Fibroblast of upper back skin (primary cell): ENCODE measurements around the gene NNT.
"Not testable (repeated sequence)": the region's sequence is repeated elsewhere in the genome, so short reads cannot be mapped to it uniquely, and the experiment has no call there.

Source experiments
- DNase-seq: peaks from one replicate; pipeline ENCODE4 v3.0.0-alpha.2; 2013

NNT gene

GRCh38 chr5:43634621-43635020, 31.6 kb downstream of the NNT start:
- DNase-seq: no peak

DNA sequence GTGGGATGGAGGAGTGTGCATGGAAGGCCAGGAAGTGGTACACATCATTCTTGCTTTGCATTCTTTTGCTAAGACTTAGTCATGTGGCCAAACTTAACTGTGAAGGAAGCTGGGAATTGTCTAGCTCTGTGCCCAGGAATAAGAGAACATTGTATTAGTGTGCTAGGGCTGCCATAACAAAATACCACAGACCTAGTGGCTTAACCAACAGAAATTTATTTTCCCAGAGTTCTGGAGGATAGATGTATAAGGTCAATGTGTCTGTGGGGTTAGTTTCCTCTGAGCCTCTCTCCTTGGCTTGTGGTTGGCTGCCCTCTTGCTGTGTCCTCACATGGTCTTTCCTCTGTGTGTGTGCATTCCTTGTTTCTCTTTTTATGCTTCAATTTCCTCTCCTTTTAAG, 32.4 kb downstream of the NNT start:
- DNase-seq: peak; percentile 31

DNA sequence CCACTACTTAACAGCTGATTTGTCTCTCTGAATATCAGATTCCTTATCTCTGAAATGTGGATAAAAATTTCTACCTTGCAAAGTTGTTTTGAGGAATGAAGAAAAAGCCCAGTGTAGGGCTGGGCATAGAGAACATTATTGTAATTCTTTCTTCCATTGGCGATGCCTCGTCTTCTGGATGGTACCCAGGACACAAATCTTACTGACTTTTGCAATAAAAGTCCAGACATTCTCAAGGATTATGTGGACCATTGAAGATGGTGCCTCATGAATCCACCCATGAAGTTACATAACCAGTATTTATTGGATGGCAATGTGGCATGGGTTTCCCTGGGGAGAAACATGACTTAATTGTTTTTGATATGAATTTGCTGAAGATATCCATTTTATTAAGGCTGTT, 33.1 kb downstream of the NNT start:
- DNase-seq: no peak

DNA sequence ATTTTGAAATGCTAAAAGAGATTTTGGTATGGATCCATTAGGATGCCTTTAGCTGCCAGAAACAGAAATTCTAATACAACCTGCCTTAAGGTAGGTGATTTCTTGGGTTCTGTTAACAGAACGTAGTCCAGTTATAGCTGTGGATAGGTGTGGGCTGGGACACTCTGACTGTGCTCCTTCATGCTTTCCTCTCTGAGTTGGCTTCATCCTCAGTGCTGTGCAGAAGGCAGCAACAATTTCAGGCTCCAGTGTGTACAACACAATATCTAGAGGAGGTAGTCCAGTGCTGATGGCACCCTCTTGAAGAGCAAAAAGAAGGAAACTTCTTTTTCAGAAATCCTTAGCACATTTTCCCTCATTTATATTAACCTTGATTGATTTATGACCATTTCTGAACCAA, 34.4 kb downstream of the NNT start:
- no peak for DNase-seq

GRCh38 chr5:43638107-43638506, 35.1 kb downstream of the NNT start:
- no peak for DNase-seq

DNA sequence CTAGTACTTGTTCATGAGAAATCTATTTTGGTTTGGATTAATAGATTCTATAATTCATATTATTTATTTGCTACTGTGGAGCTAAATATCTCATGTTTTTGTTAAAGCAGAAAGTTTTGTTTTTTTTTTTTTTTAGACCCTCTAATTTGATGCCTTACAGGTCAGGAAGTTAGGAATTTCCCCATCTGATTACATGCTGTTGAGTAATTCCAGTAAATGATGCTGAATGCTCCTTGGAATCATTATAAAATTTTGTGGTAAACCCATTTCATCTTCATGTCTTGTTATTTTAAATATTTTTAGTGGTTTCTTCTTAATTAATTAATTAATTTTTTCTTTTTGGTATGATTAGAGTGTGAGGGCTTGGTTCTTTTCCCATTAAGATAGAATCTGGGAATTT, 35.6 kb downstream of the NNT start:
- no peak for DNase-seq

GRCh38 chr5:43639566-43639965, 36.6 kb downstream of the NNT start:
- DNase-seq: no peak

GRCh38 chr5:43642428-43642827, 39.4 kb downstream of the NNT start:
- no peak for DNase-seq

DNA sequence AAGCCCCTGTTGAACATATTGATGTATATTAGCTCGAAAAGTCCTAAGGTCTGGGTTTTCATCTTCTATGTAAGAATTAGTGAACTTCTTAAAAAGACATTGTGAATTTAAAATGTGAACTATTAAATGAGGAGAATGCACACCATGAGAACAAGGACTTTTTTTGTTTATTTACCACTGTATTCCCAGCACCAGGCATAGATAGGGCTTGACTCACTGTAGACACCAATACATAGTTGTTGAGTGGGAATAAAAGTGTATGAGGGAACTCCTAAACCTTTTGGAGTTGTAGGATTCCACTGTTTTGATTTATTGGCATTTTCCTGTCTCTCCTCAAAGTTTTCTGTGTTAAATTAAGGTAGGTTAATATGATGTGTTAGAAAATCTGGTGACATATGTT, 40.3 kb downstream of the NNT start:
- DNase-seq: no peak

GRCh38 chr5:43643750-43644149, 40.8 kb downstream of the NNT start:
- no peak for DNase-seq

- DNase-seq: no peak
Observed at GRCh38 chr5:43646992-43647391, 44.0 kb downstream of the NNT start.

DNA sequence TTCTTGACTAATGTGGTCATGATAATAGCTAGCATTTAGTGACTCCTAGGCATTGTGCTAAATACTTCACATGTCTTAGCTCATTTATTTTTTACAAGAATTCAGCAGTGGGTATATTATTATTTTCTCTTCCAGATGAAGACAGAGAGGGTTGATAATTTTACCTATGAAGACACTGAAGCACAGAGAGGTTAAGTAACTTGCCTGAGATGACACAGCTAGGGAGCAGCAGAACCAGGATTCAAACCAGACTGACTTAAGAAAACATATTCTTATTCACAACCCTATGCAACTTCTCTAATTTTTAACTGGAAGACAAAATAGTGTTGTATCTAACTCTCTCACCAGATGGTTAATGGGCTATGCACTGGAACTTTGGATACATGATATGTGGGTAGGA, 44.8 kb downstream of the NNT start:
- no peak for DNase-seq

- DNase-seq: peak; percentile 16
Observed at GRCh38 chr5:43648499-43649124, 45.6 kb downstream of the NNT start.

GRCh38 chr5:43649256-43649655, 46.3 kb downstream of the NNT start:
- no peak for DNase-seq

GRCh38 chr5:43652537-43653302, 49.7 kb downstream of the NNT start:
- DNase-seq: no peak

- DNase-seq: peak; percentile 55
Observed at GRCh38 chr5:43658509-43658908, 55.5 kb downstream of the NNT start.

GRCh38 chr5:43659075-43659474, 56.1 kb downstream of the NNT start:
- no peak for DNase-seq

- DNase-seq: peak; percentile 39
Observed at GRCh38 chr5:43661102-43661501, 58.1 kb downstream of the NNT start.

- no peak for DNase-seq
Observed at GRCh38 chr5:43663916-43664315, 60.9 kb downstream of the NNT start.

- no peak for DNase-seq
Observed at GRCh38 chr5:43664501-43665040, 61.6 kb downstream of the NNT start.

- not testable (repeated sequence) for DNase-seq
Observed at GRCh38 chr5:43665749-43666148, 62.8 kb downstream of the NNT start.

DNA sequence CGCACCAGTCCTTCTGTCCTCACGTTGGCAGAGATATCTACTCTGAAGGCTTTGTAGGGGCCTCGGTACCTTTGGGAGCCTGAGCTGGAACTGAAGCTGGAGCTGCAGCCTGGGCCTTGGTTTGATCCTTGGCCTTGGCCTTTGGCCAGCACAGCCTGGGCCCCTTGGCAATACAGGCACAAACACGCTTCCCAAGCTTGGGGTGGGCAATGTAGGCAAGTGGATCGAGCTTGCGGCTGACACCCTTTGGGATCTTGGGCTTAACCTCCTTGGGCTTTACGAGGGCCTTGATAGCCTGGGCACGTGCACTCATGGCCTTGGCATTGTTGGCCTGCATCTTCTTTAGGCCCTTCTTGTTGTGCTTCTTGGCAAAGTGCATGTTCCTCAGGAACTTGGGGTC, 63.7 kb downstream of the NNT start:
- DNase-seq: not testable (repeated sequence)

DNA sequence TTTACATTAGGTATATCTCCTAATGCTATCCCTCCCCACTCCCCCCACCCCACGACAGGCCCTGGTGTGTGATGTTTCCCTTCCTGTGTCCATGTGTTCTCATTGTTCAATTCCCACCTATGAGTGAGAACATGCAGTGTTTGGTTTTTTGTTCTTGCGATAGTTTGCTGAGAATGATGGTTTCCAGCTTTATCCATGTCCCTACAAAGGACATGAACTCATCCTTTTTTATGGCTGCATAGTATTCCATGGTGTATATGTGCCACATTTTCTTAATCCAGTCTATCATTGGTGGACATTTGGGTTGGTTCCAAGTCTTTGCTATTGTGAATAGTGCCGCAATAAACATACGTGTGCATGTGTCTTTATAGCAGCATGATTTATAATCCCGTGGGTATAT, 64.4 kb downstream of the NNT start:
- DNase-seq: not testable (repeated sequence)

DNA sequence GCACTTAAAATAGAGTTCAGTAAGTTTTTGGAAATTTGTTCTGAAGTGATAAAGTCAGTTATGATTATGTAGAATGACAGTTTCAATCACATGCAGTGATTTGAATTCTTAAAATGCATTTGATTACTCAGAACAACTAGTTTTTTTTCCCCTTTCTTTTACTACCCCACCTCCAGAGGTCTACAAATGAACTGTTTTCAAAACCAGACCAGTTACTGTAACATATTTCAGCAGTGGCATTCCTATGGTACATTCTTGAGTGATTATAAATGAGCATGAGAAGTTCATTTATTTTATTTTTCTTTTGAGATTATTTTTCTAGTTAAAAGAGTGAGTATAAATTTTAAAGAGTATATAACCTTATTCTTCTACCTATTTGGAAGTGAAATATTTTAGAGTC, 71.6 kb downstream of the NNT start:
- peak; percentile 19 for DNase-seq

DNA sequence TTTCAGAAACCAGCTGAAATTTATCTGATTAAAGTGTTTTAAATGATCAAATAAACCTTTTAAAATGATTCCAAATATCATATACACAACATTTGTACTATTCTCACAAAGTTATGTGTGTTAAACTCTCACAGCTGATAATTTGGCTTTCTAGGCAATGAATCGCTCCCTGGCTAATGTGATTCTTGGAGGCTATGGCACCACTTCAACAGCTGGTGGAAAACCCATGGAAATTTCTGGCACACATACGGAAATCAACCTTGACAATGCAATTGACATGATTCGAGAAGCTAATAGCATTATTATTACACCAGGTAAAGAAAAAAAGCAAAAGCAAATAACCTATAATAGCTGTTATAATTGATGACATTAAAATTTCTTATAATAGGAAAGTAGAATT, 72.4 kb downstream of the NNT start:
- no peak for DNase-seq
